HEK293T (cell line): ENCODE results near the gene CD44.

Source experiments
- CTCF ChIA-PET: fragments of 350-600 bp; formaldehyde crosslinking; extraction: SDS; loops from one replicate; lab custom pipeline; 2021; ENCODE audit warnings: antibody characterized with exemption, inconsistent platforms; lab: Yijun Ruan, JAX
- POLR2A ChIA-PET: fragments of 350-600 bp; formaldehyde crosslinking; extraction: SDS; loops from one replicate; lab custom pipeline; 2020; ENCODE audit warnings: antibody characterized with exemption, inconsistent platforms; lab: Yijun Ruan, JAX
- DNase-seq: peaks from one replicate; pipeline ENCODE4 v3.0.0; 2012; ENCODE audit warnings: mixed read lengths; ENCODE audit errors: extremely low spot score
- ARNT ChIP-seq: fragments of 450-650 bp; IDR thresholded peaks from 2 replicates; pipeline ENCODE4 v1.6.1; 2017; ENCODE audit warnings: mild to moderate bottlenecking
- BHLHE40 ChIP-seq: fragments of 450-650 bp; IDR thresholded peaks from 2 replicates; pipeline ENCODE4 v1.6.1; 2016; ENCODE audit warnings: mild to moderate bottlenecking, moderate library complexity, borderline replicate concordance
- CTBP1 ChIP-seq: fragments of 450-650 bp; IDR thresholded peaks from 2 replicates; pipeline ENCODE4 v1.6.1; 2016; ENCODE audit warnings: borderline replicate concordance
- ELF4 ChIP-seq: fragments of 450-650 bp; IDR thresholded peaks from 2 replicates; pipeline ENCODE4 v1.6.1; 2017; ENCODE audit warnings: antibody characterized with exemption
- FOXA1 ChIP-seq: fragments of 450-650 bp; IDR thresholded peaks from 2 replicates; pipeline ENCODE4 v1.6.1; 2016; ENCODE audit warnings: mild to moderate bottlenecking
- FOXK2 ChIP-seq: fragments of 450-650 bp; IDR thresholded peaks from 2 replicates; pipeline ENCODE4 v1.6.1; 2016; ENCODE audit warnings: mild to moderate bottlenecking
- FOXM1 ChIP-seq: fragments of 450-650 bp; IDR thresholded peaks from 2 replicates; pipeline ENCODE4 v1.6.1; 2017; ENCODE audit warnings: mild to moderate bottlenecking, borderline replicate concordance
- HDGF ChIP-seq: fragments of 450-650 bp; IDR thresholded peaks from 2 replicates; pipeline ENCODE4 v1.6.1; 2017; ENCODE audit warnings: antibody characterized with exemption, borderline replicate concordance
- L3MBTL2 ChIP-seq: fragments of 450-650 bp; conservative IDR thresholded peaks from 2 replicates; pipeline ENCODE4 v1.6.1; 2016; ENCODE audit warnings: mild to moderate bottlenecking
- LEF1 ChIP-seq: fragments of 450-650 bp; IDR thresholded peaks from 2 replicates; pipeline ENCODE4 v1.6.1; 2017; ENCODE audit warnings: mild to moderate bottlenecking, borderline replicate concordance
- NFRKB ChIP-seq: fragments of 450-650 bp; IDR thresholded peaks from 2 replicates; pipeline ENCODE4 v1.6.1; 2016; ENCODE audit warnings: mild to moderate bottlenecking, moderate library complexity
- PKNOX1 ChIP-seq: fragments of 450-650 bp; IDR thresholded peaks from 2 replicates; pipeline ENCODE4 v1.6.1; 2016
- SP1 ChIP-seq: fragments of 450-650 bp; IDR thresholded peaks from 2 replicates; pipeline ENCODE4 v1.6.1; 2017
- SUZ12 ChIP-seq: fragments of 450-650 bp; IDR thresholded peaks from 2 replicates; pipeline ENCODE4 v1.6.1; 2016; ENCODE audit warnings: mild to moderate bottlenecking
- TARDBP ChIP-seq: fragments of 450-650 bp; IDR thresholded peaks from 2 replicates; pipeline ENCODE4 v1.6.1; 2016
- ZNF384 ChIP-seq: fragments of 450-650 bp; IDR thresholded peaks from 2 replicates; pipeline ENCODE4 v1.6.1; 2016

CD44 gene

GRCh38 chr11:35253237-35253636 is 114.3 kb downstream of the CD44 start:
- DNase-seq: no peak
- no peak for TF ChIP-seq FOXK2
- no peak for TF ChIP-seq SUZ12
- no peak for TF ChIP-seq ELF4
- no peak for TF ChIP-seq L3MBTL2
- no peak for TF ChIP-seq BHLHE40
- TF ChIP-seq ZNF384: no peak
- TF ChIP-seq FOXA1: no peak
- TF ChIP-seq TARDBP: no peak
- TF ChIP-seq NFRKB: no peak
- no peak for TF ChIP-seq HDGF
- TF ChIP-seq PKNOX1: no peak
- ChIA-PET POLR2A (no interaction called here), CTCF (no interaction called here)

GRCh38 chr11:35255514-35255913 is 116.5 kb downstream of the CD44 start:
- ChIA-PET CTCF (no interaction called here), POLR2A (no interaction called here)
- TF ChIP-seq TARDBP (no peak), SP1 (no peak), L3MBTL2 (no peak), SUZ12 (no peak), FOXK2 (no peak), FOXA1 (no peak), NFRKB (no peak), PKNOX1 (no peak), ZNF384 (no peak), HDGF (no peak), FOXM1 (no peak), ARNT (no peak), BHLHE40 (no peak), CTBP1 (no peak), LEF1 (no peak), ELF4 (no peak)
- no peak for DNase-seq

- TF ChIP-seq TARDBP (no peak), CTBP1 (no peak), L3MBTL2 (no peak), SP1 (no peak), HDGF (no peak), LEF1 (no peak)
- CTCF ChIA-PET: interaction anchor here (0.7 kb wide), 1 partner anchor 330 kb away, joined by 10 read pairs; no protein-coding TSS in a partner anchor
- no peak for DNase-seq
- POLR2A ChIA-PET: no interaction called here
These were observed 117.3 kb downstream of the CD44 start for GRCh38 chr11:35256296-35256695.

- ChIA-PET CTCF (no interaction called here), POLR2A (no interaction called here)
- TF ChIP-seq SUZ12 (no peak), BHLHE40 (no peak)
These were observed 118.3 kb downstream of the CD44 start for GRCh38 chr11:35257281-35257680.

GRCh38 chr11:35259529-35259928 is 120.6 kb downstream of the CD44 start:
- TF ChIP-seq FOXA1 (no peak), BHLHE40 (no peak), ZNF384 (no peak), SP1 (no peak), FOXM1 (no peak), CTBP1 (no peak), LEF1 (no peak), ELF4 (no peak), PKNOX1 (no peak), L3MBTL2 (no peak), NFRKB (no peak), SUZ12 (no peak)
- ChIA-PET CTCF (no interaction called here), POLR2A (no interaction called here)
- no peak for DNase-seq

More at GRCh38 chr11:35257281-35257680, 118.3 kb downstream of the CD44 start:
- no peak for DNase-seq

GRCh38 chr11:35260342-35260985 is 121.5 kb downstream of the CD44 start:
- ChIA-PET CTCF (no interaction called here), POLR2A (no interaction called here)
- no peak for DNase-seq
- TF ChIP-seq FOXK2 (no peak), ZNF384 (no peak), FOXA1 (no peak), L3MBTL2 (no peak), PKNOX1 (no peak), SP1 (no peak), CTBP1 (no peak), ARNT (no peak)
